Placental pericyte (primary cell): Measurements from ENCODE around the gene METTL5. TPM values are rescaled to one million over a fixed set of nuclear protein-coding genes. Genes with fewer than 3 reads are reported as not detected.

Experiments
- total RNA-seq: library from RNA; depleted of rRNA; stranded (reverse); fragments of >200 nt; gene quantifications from 2 replicates; pipeline ENCODE4 v1.2.3, GENCODE V29; 2012

Gene METTL5
- 26.8 and 30.6 TPM in 2 replicates for total RNA-seq

DNA sequence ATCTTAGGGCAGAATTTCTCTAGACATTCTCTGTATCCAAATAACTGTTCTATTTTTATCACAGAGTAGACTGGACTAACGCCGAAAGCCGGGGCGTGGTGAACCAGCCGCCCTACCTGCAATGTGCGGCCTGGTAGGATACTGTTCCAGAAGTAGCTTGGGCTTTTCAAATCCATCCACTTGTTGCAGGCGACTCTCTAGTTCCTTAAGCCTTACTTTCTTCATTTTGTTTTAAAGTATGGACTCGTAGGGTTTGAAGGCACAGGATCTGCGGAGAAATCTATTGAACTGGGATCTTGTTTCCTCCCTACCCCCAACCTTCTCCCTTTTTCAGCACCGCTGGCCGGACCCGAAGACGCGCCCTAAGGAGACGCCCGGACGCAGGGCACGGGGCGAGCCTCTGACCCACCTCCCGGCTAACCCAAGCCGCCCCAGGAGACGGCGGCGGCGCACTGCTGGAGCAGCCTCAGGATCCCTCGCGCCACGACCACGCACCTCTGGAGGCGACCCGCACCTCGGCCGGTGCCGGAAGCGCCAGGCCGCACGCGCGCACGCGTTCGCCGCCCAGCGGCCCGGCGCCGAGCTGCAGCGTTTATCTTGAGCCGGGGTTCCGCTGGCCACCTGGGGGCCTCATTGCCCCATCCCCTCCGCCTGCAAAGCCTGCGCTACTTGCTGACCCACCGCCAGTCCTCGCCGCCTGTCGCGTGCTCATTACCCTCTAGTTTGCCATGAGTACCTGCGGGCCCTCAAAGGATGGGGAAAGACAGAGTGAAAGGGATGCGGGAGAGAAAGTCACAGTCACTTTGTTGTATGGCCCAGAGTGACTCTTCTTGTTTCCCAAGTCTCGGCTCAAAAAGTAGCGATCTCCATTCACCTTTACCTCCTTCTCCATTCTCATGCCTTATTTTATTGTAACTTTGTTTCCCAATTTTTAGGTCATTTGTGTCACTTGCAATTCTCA is at the start of gene METTL5:
Gene METTL5, minus strand, starts transcription at position 533 of the 961 bp plus-strand sequence. Its CDS starts 308 bp downstream, at position 225.

DNA sequence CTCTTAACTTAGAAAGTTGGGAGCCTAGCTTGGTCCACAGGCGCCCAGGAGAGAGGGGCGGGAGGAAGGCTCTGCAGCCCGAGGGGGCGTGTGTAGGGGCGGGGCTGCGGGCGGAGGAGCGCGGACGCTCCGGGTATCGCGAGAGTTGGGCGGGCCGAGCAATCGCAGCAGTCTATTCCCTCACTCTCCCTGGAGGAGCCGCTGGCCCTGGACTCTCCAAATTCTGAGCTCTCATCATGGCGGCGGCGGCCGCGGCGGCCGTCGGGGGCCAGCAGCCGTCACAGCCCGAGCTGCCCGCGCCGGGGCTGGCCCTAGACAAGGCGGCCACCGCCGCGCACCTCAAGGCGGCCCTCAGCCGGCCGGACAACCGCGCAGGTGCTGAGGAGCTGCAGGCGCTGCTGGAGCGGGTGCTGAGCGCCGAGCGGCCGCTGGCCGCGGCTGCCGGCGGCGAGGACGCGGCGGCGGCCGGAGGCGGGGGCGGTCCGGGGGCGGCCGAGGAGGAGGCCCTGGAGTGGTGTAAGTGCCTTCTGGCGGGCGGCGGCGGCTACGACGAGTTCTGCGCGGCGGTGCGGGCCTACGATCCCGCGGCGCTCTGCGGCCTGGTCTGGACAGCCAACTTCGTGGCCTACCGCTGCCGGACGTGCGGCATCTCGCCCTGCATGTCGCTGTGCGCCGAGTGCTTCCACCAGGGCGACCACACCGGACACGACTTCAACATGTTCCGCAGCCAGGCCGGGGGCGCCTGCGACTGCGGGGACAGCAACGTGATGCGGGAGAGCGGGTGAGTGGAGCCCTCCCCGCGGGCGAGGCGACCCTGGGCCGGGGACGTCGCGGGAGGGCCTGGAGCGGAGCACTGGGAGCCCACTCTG is 2.8 kb upstream of the METTL5 start, which contains the start of gene UBR3:
Gene UBR3, plus strand, starts transcription at position 183 of the 869 bp plus-strand sequence. Its CDS starts 54 bp downstream, at position 237.

DNA sequence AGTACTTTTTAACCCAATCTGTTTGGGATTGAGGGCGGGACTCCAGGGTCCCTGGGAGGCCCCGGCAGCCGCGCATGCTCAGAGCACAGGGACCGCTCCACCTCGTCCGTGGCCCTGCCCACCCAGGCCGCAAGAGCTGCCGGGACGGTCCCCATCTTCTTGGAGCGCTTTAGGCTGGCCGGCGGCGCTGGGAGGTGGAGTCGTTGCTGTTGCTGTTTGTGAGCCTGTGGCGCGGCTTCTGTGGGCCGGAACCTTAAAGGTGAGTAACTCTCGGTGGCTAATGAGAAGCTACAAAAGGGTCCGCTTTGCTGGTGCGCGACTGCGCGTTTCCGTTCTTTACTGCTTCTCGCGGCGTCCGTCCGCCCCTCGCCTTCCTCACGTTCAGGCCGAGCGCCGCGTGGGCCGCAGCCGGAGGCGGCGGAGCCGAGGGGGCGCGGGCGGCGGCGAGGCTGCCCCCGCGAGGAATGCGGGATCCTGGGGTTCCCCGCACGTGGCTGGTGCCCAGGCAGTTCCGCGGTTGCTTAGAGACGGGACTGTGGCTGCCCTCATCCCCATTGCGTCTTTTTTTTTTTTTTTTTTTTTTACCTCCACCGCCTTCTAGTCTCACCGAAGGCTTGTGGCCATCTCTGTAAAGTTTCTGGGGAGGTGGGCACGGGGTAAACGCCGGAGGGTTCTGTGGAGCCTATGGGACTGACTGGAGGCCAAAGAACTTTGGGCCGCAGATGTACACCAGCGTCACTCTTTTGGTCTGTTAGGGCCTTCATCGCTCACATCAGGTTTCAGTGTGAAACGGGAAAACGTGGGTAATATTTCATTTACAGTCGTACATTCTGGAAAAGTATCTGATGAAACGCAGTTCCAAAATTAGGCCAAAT is 25.8 kb downstream of the METTL5 start, which contains the start of gene SSB:
Gene SSB, plus strand, starts transcription at position 154 of the 875 bp plus-strand sequence. CDS start 2,090 bp downstream, outside the sequence.

Other genes starting within 250 kb of the METTL5 start
- gene PPIG, start 240.6 kb downstream of the METTL5 start, total RNA-seq, result 15.3 and 23.3 TPM in 2 replicates
- gene CFAP210, start 130.5 kb downstream of the METTL5 start, total RNA-seq, result not detected in 2 replicates
- 1.1 and 1.3 TPM in 2 replicates for gene PHOSPHO2, start 130.4 kb downstream of the METTL5 start, total RNA-seq
- gene KLHL23, start 91.1 kb downstream of the METTL5 start, total RNA-seq, result under 0.01 and 0.57 TPM in 2 replicates
- 59.5 and 73.0 TPM in 2 replicates for gene SSB, start 26.0 kb downstream of the METTL5 start, total RNA-seq
- gene UBR3, start 2.5 kb upstream of the METTL5 start, total RNA-seq, result 14.7 and 44.4 TPM in 2 replicates